ENCODE results near the gene PRXL2B.

Gene PRXL2B

DNA sequence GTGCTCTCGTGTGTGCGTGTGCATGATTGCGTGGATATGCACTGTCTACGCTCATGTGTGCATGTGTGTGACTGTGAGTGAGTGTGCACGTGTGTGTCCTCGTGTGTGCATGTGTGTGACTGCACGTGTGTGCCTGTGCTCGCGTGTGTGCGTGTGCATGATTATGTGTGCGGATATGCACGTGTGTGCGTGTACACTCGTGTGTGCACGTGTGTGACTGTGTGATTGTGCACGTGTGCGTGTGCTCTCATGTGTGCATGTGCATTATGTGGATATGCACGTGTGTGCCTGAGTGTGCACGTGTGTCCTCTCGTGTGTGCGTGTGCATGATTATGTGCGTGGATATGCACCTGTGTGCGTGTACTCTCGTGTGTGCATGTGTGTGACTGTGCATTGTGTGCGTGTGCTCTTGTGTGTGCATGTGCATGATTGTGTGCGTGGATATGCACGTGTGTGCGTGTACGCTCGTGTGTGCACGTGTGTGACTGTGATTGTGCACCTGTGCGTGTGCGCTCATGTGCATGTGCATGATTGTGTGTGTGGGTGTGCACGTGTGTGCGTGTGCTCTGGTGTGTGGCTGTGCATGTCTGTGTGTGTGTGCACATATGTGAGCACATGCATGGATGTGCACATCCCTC is 44.0 kb downstream of the PRXL2B start:
- Mint-ChIP-seq H3K27ac (no peak overlapping the region), H3K36me3 (no peaks in the 10 kb centered on the region), H3K4me1 (no peaks in the 10 kb centered on the region), H3K4me3 (no peak overlapping the region), H3K9me3 (no peaks in the 10 kb centered on the region), H3K27me3 (peaks cover 28% of the 10 kb centered on the region)
- ATAC-seq (ENCODE audit: low read depth), result no peak
- no peak for DNase-seq (ENCODE audit: low spot score in 2 of 2)

GRCh38 chr1:2631136-2632050 is 44.8 kb downstream of the PRXL2B start:
- no peak overlapping the region for H3K27ac Mint-ChIP-seq
- H3K27me3 Mint-ChIP-seq, result peaks cover 22% of the 10 kb centered on the region
- no peak for DNase-seq (ENCODE audit: low spot score in 2 of 2)
- no peak for ATAC-seq (ENCODE audit: low read depth)
- no peak overlapping the region for H3K4me3 Mint-ChIP-seq
- H3K9me3 Mint-ChIP-seq, result no peaks in the 10 kb centered on the region
- no peaks in the 10 kb centered on the region for H3K36me3 Mint-ChIP-seq
- no peaks in the 10 kb centered on the region for H3K4me1 Mint-ChIP-seq

DNA sequence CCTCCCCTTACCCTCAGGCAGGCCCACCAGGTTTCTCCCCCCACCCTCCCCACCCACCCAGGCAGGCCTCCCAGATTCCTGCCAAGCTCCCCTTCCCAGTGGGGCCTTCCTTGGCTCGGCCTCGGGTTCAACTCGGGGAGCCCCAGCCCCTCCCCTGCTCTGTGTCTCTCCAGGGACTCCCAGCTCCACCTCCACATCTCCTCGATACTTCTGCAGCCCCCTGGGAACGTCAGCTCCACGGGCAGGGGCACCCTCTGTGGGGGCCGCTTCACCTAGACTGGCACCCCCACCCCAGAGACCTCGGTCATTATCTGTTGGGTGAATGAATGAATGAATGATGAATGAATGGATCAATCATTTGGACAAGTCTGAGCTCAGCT is 45.5 kb downstream of the PRXL2B start:
- ATAC-seq (ENCODE audit: low read depth) (no peak), DNase-seq (ENCODE audit: low spot score in 2 of 2) (no peak)
- Mint-ChIP-seq H3K4me3 (no peak overlapping the region), H3K36me3 (peaks cover 1% of the 10 kb centered on the region), H3K27me3 (peaks cover 18% of the 10 kb centered on the region), H3K4me1 (no peaks in the 10 kb centered on the region), H3K9me3 (peaks cover 3% of the 10 kb centered on the region), H3K27ac (no peak overlapping the region)

DNA sequence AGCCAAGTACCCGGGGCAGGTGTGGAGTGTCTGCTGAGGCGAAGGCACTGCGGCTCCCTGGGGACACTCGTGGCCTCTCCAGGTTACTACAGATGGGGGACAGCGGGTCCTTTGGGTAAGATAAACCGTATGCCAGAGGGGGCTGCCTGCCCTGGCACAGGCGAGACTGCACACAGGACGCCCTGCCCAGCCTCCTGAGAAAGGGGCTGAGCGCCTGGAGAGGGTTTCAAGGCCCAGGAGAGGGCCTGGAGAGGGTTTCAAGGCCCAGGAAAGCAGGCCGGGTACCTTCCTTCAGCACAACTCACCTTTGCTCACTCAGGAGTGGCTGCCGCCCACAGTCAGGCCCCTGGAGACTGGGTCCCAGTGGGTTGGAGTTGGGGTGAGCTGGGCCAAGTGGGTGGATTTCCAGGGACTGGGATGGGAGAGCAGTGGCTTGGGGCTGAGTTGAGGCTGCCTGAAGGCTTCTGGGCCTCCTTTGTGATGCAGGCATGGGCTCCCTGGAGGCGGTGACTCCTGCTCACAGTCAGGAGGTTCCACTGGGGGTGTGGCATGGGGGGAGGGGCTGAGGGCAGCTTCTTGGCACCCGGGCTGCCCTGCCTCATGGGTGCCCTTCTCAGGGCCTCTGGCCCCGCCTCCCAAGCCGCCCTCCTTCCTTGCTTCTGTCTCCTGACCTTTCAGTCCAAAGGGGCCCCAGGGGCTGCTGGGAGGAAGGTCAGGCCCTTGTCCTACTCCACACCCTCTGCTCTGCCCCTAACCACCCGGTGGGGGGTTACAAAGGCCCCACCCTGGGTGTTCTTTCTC is 46.2 kb downstream of the PRXL2B start, which contains the start of gene MMEL1:
TSS of gene MMEL1 (minus strand) at position 456 of the 801 bp plus-strand sequence. CDS start 3,532 bp downstream, outside the sequence.
- no peaks in the 10 kb centered on the region for H3K4me1 Mint-ChIP-seq
- H3K36me3 Mint-ChIP-seq, result peaks cover 1% of the 10 kb centered on the region
- DNase-seq (ENCODE audit: low spot score in 2 of 2) (no peak), ATAC-seq (ENCODE audit: low read depth) (no peak)
- no peak within 1 kb of the TSS for H3K27ac Mint-ChIP-seq
- H3K4me3 Mint-ChIP-seq, result no peak within 1 kb of the TSS
- peaks cover 4% of the 10 kb centered on the region for H3K9me3 Mint-ChIP-seq
- H3K27me3 Mint-ChIP-seq, result peaks cover 15% of the 10 kb centered on the region

GRCh38 chr1:2633366-2633935 is 46.9 kb downstream of the PRXL2B start:
- H3K4me3 Mint-ChIP-seq, result no peak overlapping the region
- peaks cover 15% of the 10 kb centered on the region for H3K27me3 Mint-ChIP-seq

DNA sequence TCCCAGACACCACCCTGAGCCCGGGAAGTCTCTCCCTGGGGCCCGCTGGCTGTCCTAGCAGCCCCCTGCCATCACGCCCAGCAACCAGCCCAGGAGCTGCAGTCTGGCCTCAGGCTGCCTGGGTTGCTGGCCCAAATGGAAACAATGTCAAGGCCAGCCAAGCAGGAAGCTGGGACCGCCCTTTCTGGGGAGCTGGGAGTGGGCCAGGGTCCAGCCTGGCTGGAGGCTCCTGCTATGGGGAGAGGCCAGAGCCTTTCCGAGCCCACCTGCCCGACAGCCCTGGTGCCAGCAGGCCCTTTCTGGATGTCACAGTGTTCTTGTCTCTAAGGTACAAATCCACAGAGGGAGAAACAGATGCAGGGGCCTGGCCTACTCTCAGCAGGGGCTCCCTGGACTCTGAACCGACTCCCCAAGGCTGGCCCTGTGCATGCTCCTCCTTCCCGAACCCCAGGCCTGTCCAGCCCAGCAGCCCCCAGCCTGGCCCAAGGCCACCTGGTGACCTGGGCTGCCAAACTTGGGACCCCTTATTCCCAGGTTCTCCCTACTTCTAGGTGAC is 47.4 kb downstream of the PRXL2B start:
- Mint-ChIP-seq H3K27me3 (peaks cover 15% of the 10 kb centered on the region), H3K4me3 (no peak overlapping the region), H3K36me3 (peaks cover 1% of the 10 kb centered on the region), H3K9me3 (peaks cover 4% of the 10 kb centered on the region), H3K27ac (no peak overlapping the region), H3K4me1 (no peaks in the 10 kb centered on the region)
- ATAC-seq (ENCODE audit: low read depth) (no peak), DNase-seq (ENCODE audit: low spot score in 2 of 2) (no peak)

More at GRCh38 chr1:2633366-2633935, 46.9 kb downstream of the PRXL2B start:
- no peak for ATAC-seq (ENCODE audit: low read depth)
- H3K27ac Mint-ChIP-seq, result no peak overlapping the region
- no peaks in the 10 kb centered on the region for H3K4me1 Mint-ChIP-seq
- peaks cover 4% of the 10 kb centered on the region for H3K9me3 Mint-ChIP-seq
- H3K36me3 Mint-ChIP-seq, result peaks cover 1% of the 10 kb centered on the region
- DNase-seq (ENCODE audit: low spot score in 2 of 2), result no peak

DNA sequence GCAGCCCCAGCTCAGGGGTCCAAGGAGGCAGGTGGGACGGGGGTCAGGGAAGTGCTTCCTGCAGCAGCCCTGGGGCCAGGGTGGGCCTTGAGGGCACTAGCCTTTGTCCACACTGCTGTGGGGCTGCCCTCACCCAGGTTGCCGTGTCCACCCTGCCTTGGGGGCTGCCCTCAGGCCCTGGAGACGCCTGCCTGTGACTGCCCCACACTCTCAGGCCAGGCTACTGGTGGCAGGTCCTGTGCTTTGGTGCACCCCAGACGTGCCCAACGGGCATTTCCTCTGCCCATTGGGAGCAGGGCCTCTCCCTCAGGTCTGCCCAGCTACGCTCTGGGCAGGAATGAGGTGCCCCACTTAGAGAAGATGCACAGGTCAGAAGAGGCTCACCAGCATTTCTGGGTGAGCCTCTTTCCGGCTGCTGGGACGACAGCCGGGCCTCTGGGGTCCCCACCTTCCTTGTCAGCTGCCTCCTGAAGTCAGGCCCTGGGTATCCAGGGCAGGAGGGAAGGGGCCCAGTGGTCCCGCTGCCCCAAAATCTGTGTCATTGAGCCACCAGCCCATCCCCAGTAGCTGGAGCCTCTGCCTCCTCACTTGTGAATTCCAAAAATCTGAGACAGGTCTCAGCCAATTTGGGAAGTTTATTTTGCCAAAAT is 48.9 kb downstream of the PRXL2B start:
- Mint-ChIP-seq H3K4me1 (peaks cover 4% of the 10 kb centered on the region), H3K27ac (no peak overlapping the region), H3K36me3 (peaks cover 1% of the 10 kb centered on the region), H3K27me3 (peaks cover 15% of the 10 kb centered on the region), H3K9me3 (peaks cover 4% of the 10 kb centered on the region), H3K4me3 (no peak overlapping the region)
- DNase-seq (ENCODE audit: low spot score in 2 of 2) (no peak), ATAC-seq (ENCODE audit: low read depth) (no peak)

GRCh38 chr1:2636733-2637132 is 50.2 kb downstream of the PRXL2B start:
- Mint-ChIP-seq H3K36me3 (peaks cover 1% of the 10 kb centered on the region), H3K27me3 (peaks cover 9% of the 10 kb centered on the region), H3K4me3 (no peak overlapping the region), H3K4me1 (peaks cover 4% of the 10 kb centered on the region), H3K27ac (no peak overlapping the region), H3K9me3 (peaks cover 4% of the 10 kb centered on the region)
- DNase-seq (ENCODE audit: low spot score in 2 of 2) (no peak), ATAC-seq (ENCODE audit: low read depth) (no peak)

DNA sequence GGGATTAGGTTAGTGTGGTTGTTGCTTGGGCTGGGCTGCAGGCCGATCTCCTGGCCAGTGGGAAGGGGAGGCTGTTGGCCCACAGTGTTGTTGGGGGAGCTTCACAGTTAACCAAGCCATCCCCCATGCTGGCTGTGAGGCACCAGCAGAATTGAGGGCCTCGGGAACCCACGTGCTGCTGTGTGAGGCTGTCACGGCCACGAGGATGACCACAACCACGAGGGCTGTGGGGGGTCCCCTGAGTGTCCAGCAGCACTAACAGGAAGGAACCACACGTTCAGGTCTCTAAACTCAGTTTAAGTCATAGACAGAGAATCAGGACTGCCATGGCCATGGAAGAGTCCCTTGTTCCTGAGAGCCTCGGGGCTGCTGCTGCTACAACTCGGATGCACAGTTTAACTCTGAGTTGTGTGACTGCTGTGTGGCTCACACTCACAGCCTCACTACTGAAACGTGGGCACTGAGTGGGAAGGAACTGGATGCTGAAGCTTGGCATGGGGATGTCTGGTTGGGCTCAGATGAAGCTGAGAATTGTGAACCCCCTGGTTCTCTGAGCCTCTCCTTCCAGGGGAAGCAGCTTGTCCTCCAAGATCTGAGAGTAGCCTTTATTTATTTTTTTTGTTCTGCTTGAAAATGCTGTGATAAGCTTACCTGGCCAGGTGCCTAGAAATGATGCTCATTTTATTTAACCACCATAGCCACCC is 51.0 kb downstream of the PRXL2B start:
- ATAC-seq (ENCODE audit: low read depth), result no peak
- H3K27ac Mint-ChIP-seq, result no peak overlapping the region
- no peak for DNase-seq (ENCODE audit: low spot score in 2 of 2)

DNA sequence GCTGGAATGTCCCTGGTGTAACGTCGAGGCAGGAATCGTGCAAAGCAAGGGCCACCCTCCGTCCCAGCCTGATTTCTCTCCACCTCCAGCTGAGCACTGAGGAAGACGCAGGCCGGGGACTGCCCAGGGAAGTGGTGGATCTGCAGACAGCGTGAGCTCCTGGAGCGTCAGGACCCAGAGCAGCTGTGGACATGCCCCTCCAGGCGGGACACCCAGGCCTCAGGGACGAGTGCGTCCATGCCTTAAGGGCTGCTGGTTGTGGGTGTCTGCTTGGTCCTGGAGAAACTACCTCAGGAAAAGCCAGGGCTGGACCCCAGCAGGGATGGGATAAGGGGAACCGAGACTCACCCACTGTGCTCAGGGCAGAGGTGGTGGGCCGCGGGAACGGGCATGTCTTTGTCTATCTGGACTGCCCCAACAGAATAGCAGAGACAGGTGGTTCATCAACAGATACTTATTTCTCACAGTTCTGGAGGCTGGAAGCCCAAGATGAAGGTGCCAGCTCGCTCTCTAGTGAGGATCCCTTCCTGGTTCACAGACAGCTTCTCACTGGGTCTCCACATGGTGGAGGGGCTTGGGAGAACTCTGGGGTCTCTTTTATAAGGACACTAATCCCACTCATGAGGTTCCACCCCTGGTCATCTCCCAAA is 52.0 kb downstream of the PRXL2B start:
- Mint-ChIP-seq H3K36me3 (peaks cover 1% of the 10 kb centered on the region), H3K4me1 (peaks cover 11% of the 10 kb centered on the region), H3K27ac (peak overlapping the region; percentile 24), H3K9me3 (peaks cover 4% of the 10 kb centered on the region), H3K27me3 (peaks cover 2% of the 10 kb centered on the region), H3K4me3 (no peak overlapping the region)
- ATAC-seq (ENCODE audit: low read depth) (no peak), DNase-seq (ENCODE audit: low spot score in 2 of 2) (no peak)

More for the DNA sequence above, 51.0 kb downstream of the PRXL2B start:
- H3K9me3 Mint-ChIP-seq, result peaks cover 4% of the 10 kb centered on the region
- peaks cover 9% of the 10 kb centered on the region for H3K4me1 Mint-ChIP-seq
- H3K27me3 Mint-ChIP-seq, result peaks cover 4% of the 10 kb centered on the region
- H3K36me3 Mint-ChIP-seq, result peaks cover 1% of the 10 kb centered on the region
- H3K4me3 Mint-ChIP-seq, result no peak overlapping the region

DNA sequence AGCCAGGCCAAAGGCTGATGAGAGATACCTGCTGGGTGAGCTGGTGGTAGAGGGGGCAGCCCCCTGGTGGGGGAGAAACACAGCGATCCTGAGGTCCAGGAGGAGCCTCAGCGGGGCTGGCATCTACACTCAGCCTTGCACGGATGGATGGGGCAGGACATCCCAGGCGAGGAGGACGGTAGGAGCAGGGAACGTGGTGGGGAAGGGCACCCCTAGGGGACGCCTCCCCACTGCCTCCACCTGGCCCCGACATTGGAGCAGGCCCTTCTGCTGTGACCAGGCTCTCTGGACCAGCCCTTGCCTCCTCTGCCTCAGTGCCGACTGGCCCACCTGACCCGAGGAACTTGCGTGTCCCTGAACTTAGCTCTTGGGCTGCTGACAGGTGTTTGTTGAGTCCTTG is 52.6 kb downstream of the PRXL2B start:
- Mint-ChIP-seq H3K27me3 (peaks cover 2% of the 10 kb centered on the region), H3K4me3 (no peak overlapping the region), H3K27ac (peak overlapping the region; percentile 24), H3K9me3 (peaks cover 4% of the 10 kb centered on the region), H3K4me1 (peaks cover 15% of the 10 kb centered on the region), H3K36me3 (peaks cover 1% of the 10 kb centered on the region)
- no peak for ATAC-seq (ENCODE audit: low read depth)
- DNase-seq (ENCODE audit: low spot score in 2 of 2), result no peak
